Right lobe of liver (tissue), 4 donors: ENCODE measurements around the gene PDE1C.

Experiments
- POLR2A ChIP-seq: fragments of 450-650 bp; IDR thresholded peaks from one replicate; pipeline ENCODE4 v1.6.1; 2017; ENCODE audit warnings: antibody characterized with exemption, mild to moderate bottlenecking
- TF ChIP-seq, protein P1 (sequence below), 4 donors: fragments of 200-600 bp in 3 of 4; fragments of 450-650 bp in 1 of 4; IDR thresholded peaks; one replicate each; pipeline versions ENCODE4 v1.5.1 to v1.8.0; 2016 to 2022; ENCODE audit warnings: antibody characterized with exemption in 4 of 4, mild to moderate bottlenecking in 2 of 4
- donor health status: DM: no; HTN: no; CAD: no.
- donor health status: DM: no; HTN: no; CAD: no.
- donor health status: DM: no; HTN: yes; CAD: no.

GRCh38 chr7:31785101-31785500 is 285.1 kb downstream of the PDE1C start:
- TF ChIP-seq, protein P1, sequence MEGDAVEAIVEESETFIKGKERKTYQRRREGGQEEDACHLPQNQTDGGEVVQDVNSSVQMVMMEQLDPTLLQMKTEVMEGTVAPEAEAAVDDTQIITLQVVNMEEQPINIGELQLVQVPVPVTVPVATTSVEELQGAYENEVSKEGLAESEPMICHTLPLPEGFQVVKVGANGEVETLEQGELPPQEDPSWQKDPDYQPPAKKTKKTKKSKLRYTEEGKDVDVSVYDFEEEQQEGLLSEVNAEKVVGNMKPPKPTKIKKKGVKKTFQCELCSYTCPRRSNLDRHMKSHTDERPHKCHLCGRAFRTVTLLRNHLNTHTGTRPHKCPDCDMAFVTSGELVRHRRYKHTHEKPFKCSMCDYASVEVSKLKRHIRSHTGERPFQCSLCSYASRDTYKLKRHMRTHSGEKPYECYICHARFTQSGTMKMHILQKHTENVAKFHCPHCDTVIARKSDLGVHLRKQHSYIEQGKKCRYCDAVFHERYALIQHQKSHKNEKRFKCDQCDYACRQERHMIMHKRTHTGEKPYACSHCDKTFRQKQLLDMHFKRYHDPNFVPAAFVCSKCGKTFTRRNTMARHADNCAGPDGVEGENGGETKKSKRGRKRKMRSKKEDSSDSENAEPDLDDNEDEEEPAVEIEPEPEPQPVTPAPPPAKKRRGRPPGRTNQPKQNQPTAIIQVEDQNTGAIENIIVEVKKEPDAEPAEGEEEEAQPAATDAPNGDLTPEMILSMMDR (IDR thresholded peaks at IDR 0.05): no peak
- no peak for TF ChIP-seq POLR2A
